Glomerular visceral epithelial cell (primary cell): ENCODE results near the gene UPK2.

Source experiments
- DNase-seq: peaks from one replicate; pipeline ENCODE4 v3.0.0-alpha.2; 2016; ENCODE audit errors: extremely low spot score

The UPK2 gene

GRCh38 chr11:118917481-118918127, 38.5 kb upstream of the UPK2 start:
- DNase-seq: peak; percentile 69

GRCh38 chr11:118918128-118918685, 37.9 kb upstream of the UPK2 start:
- DNase-seq: peak; percentile 92

- DNase-seq: peak; percentile 83
Measured at GRCh38 chr11:118918686-118919280, 37.3 kb upstream of the UPK2 start.

- DNase-seq: peak; percentile 56
Measured at GRCh38 chr11:118921121-118921928, 34.8 kb upstream of the UPK2 start.

GRCh38 chr11:118921929-118922744, 34.0 kb upstream of the UPK2 start:
- peak; percentile 76 for DNase-seq

GRCh38 chr11:118922745-118923627, 33.1 kb upstream of the UPK2 start:
- DNase-seq: no peak

- DNase-seq: no peak
Measured at GRCh38 chr11:118923721-118924587, 32.1 kb upstream of the UPK2 start.

- DNase-seq: peak; percentile 17
Measured at GRCh38 chr11:118924591-118925585, 31.2 kb upstream of the UPK2 start.

- DNase-seq: no peak
Measured at GRCh38 chr11:118927554-118928100, 28.5 kb upstream of the UPK2 start.

- peak; percentile 94 for DNase-seq
Measured at GRCh38 chr11:118928101-118928869, 27.8 kb upstream of the UPK2 start.

GRCh38 chr11:118928870-118929500, 27.1 kb upstream of the UPK2 start:
- peak; percentile 54 for DNase-seq

GRCh38 chr11:118929501-118930093, 26.5 kb upstream of the UPK2 start:
- DNase-seq: peak; percentile 84

- peak; percentile 82 for DNase-seq
Measured at GRCh38 chr11:118930094-118930712, 25.9 kb upstream of the UPK2 start.

- DNase-seq: no peak
Measured at GRCh38 chr11:118931571-118931970, 24.5 kb upstream of the UPK2 start.

GRCh38 chr11:118933486-118933885, 22.6 kb upstream of the UPK2 start:
- DNase-seq: no peak

- no peak for DNase-seq
Measured at GRCh38 chr11:118935376-118935775, 20.7 kb upstream of the UPK2 start.
